GM23338 (cell line): Measurements from ENCODE around the gene KCNK3. TPM values are rescaled to one million over a fixed set of nuclear protein-coding genes. Genes with fewer than 3 reads are reported as not detected.

Experiments used
- ATAC-seq: fragments of 200-7000 bp; cut with Tn5 transposase; 3 replicates; pipeline ENCODE4 v1.9.1; 2020
- DNase-seq: peaks from one replicate; pipeline ENCODE4 v3.0.0-alpha.2; 2015; ENCODE audit warnings: low spot score
- H2AFZ ChIP-seq: fragments of 200-600 bp; sonication (generic); 2 replicates; pipeline ENCODE4 v1.8.0; 2016; ENCODE audit warnings: antibody characterized with exemption, mild to moderate bottlenecking, moderate library complexity
- H3F3A ChIP-seq: fragments of 200-600 bp; sonication (generic); replicated peaks from 2 replicates; pipeline ENCODE4 v1.8.0; 2017; ENCODE audit warnings: antibody characterized with exemption, mixed run types, low read depth
- H3K27ac ChIP-seq: fragments of 200-600 bp; sonication (generic); 2 replicates; pipeline ENCODE4 v1.6.1; 2016; ENCODE audit warnings: low read depth
- H3K27me3 ChIP-seq: fragments of 200-600 bp; sonication (generic); 2 replicates; pipeline ENCODE4 v1.8.0; 2016; ENCODE audit warnings: mild to moderate bottlenecking, mixed run types, moderate library complexity; ENCODE audit not compliant: insufficient read depth
- H3K36me3 ChIP-seq: fragments of 200-600 bp; sonication (generic); 2 replicates; pipeline ENCODE4 v1.8.0; 2016; ENCODE audit warnings: mild to moderate bottlenecking; ENCODE audit not compliant: insufficient read depth
- H3K4me1 ChIP-seq: fragments of 200-600 bp; sonication (generic); 2 replicates; pipeline ENCODE4 v1.8.0; 2016; ENCODE audit warnings: mild to moderate bottlenecking, moderate library complexity; ENCODE audit not compliant: insufficient read depth
- H3K4me2 ChIP-seq: fragments of 200-600 bp; sonication (generic); 2 replicates; pipeline ENCODE4 v1.7.1; 2017; ENCODE audit warnings: mixed run types
- H3K4me3 ChIP-seq: fragments of 200-600 bp; sonication (generic); 2 replicates; pipeline ENCODE4 v1.6.1; 2016; ENCODE audit warnings: mixed run types
- H3K79me2 ChIP-seq: fragments of 200-600 bp; sonication (generic); replicated peaks from 2 replicates; pipeline ENCODE4 v1.8.0; 2017; ENCODE audit warnings: mild to moderate bottlenecking; ENCODE audit not compliant: insufficient read depth
- H3K9me2 ChIP-seq: fragments of 200-600 bp; sonication (generic); 2 replicates; pipeline ENCODE4 v1.8.0; 2017; ENCODE audit not compliant: insufficient read depth
- H4K20me1 ChIP-seq: fragments of 200-600 bp; sonication (generic); replicated peaks from 2 replicates; pipeline ENCODE4 v1.8.0; 2017; ENCODE audit warnings: mild to moderate bottlenecking; ENCODE audit not compliant: insufficient read depth
- H3K27ac Mint-ChIP-seq: 2 replicates; pipeline ENCODE4 v1.8.0; 2020; ENCODE audit warnings: inconsistent platforms, mild to moderate bottlenecking, moderate library complexity, mixed read lengths
- H3K27me3 Mint-ChIP-seq: 3 replicates; pipeline ENCODE4 v1.8.0; 2022; ENCODE audit warnings: low read depth, mild to moderate bottlenecking, moderate library complexity, mixed read lengths, inconsistent platforms; ENCODE audit not compliant: insufficient read depth, poor library complexity
- H3K36me3 Mint-ChIP-seq: 3 replicates; pipeline ENCODE4 v1.8.0; 2021; ENCODE audit warnings: low read depth, mild to moderate bottlenecking, inconsistent platforms, moderate library complexity, mixed read lengths
- H3K4me1 Mint-ChIP-seq: 3 replicates; pipeline ENCODE4 v1.8.0; 2020; ENCODE audit warnings: mild to moderate bottlenecking, inconsistent platforms, mixed read lengths
- H3K4me3 Mint-ChIP-seq: 3 replicates; pipeline ENCODE4 v1.8.0; 2021; ENCODE audit warnings: moderate library complexity, mild to moderate bottlenecking, inconsistent platforms, mixed read lengths
- H3K9me3 Mint-ChIP-seq: 3 replicates; pipeline ENCODE4 v1.8.0; 2020; ENCODE audit warnings: moderate library complexity, mild to moderate bottlenecking, inconsistent platforms, mixed read lengths
- CREB1 ChIP-seq: fragments of 250-450 bp; sonication (Bioruptor Pico); IDR thresholded peaks from 2 replicates; pipeline ENCODE4 v1.5.0; 2020; ENCODE audit warnings: low read depth, mild to moderate bottlenecking, moderate library complexity
- EZH2 ChIP-seq: fragments of 200-600 bp; sonication (generic); IDR thresholded peaks from one replicate; pipeline ENCODE4 v1.8.0; 2017; ENCODE audit warnings: antibody characterized with exemption, mild to moderate bottlenecking, low read depth; ENCODE audit not compliant: unreplicated experiment
- EZH2phosphoT487 ChIP-seq: fragments of 200-600 bp; sonication (generic); IDR thresholded peaks from one replicate; pipeline ENCODE4 v1.8.1; 2018; ENCODE audit warnings: antibody characterized with exemption; ENCODE audit not compliant: unreplicated experiment
- NANOG ChIP-seq: IDR thresholded peaks from 2 replicates; pipeline ENCODE4 v1.6.1; 2016; ENCODE audit warnings: antibody characterized with exemption, borderline replicate concordance
- POLR2AphosphoS5 ChIP-seq: IDR thresholded peaks from 2 replicates; pipeline ENCODE4 v1.6.1; 2016; ENCODE audit warnings: antibody characterized with exemption, low read depth
- ZNF114 ChIP-seq: fragments of 250-450 bp; sonication (Bioruptor Pico); IDR thresholded peaks from 2 replicates; pipeline ENCODE4 v1.5.0; 2020; ENCODE audit warnings: mild to moderate bottlenecking, moderate library complexity
- ZNF331 ChIP-seq: fragments of 250-450 bp; sonication (Bioruptor Pico); IDR thresholded peaks from 2 replicates; pipeline ENCODE4 v1.5.0; 2020; ENCODE audit warnings: low read depth, mild to moderate bottlenecking, moderate library complexity
- polyA plus RNA-seq: library from polyadenylated mRNA; unstranded; fragments of >200 nt; fragmentation: Nextera tagmentation; extraction: Ambion mirVana; gene quantifications from 2 replicates; pipeline ENCODE4 v1.2.1, GENCODE V29; 2016
- total RNA-seq: library from RNA; depleted of rRNA; stranded (reverse); fragments of >200 nt; shearing (Covaris generic); gene quantifications from 2 replicates; pipeline ENCODE4 v1.2.3, GENCODE V29; 2014
- TF ChIP-seq, protein P1 (sequence below), 2 experiments: fragments of 200-600 bp in 1 of 2; sonication (generic) in 1 of 2; conservative IDR thresholded peaks; 2 replicates each; pipeline versions ENCODE4 v1.5.1 to v1.6.1; 2016 to 2017; ENCODE audit warnings: antibody characterized with exemption in 2 of 2, low read depth in 2 of 2, mild to moderate bottlenecking in 2 of 2, moderate library complexity in 1 of 2
- TF ChIP-seq, protein P2 (sequence below): IDR thresholded peaks from 2 replicates; pipeline ENCODE4 v1.6.1; 2016; ENCODE audit warnings: antibody characterized with exemption
- TF ChIP-seq, protein P3 (sequence below): IDR thresholded peaks from one replicate; pipeline ENCODE4 v1.6.1; 2018; ENCODE audit warnings: antibody characterized with exemption; ENCODE audit not compliant: unreplicated experiment

The KCNK3 gene
- total and polyA plus RNA-seq, 2 experiments from 2014 or later: not detected

DNA sequence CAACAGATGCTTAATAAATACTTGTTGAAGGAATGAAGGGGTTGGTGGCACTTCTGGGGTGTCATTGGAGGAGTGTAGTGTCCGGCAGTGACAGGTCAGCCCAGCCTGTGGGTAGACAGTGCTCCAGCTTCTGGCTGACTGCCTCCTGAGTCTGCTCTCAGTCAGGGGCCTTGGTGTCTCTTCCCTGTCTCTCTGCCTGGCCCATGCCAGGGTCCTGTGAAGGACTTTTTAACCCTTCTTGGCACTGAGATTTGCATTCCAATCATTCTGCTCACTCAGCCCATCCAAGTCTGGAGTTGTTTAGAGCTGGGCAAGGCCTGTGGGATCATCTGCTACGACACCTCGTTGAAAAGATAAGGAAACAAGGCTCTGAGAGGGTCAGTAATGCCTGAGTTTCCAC is 1.4 kb upstream of the KCNK3 start:
- Histone ChIP-seq H3K27ac (no peak overlapping the region), H3K4me2 (no peak overlapping the region), H3K27me3 (peaks cover 41% of the 10 kb centered on the region), H3F3A (peaks cover 6% of the 10 kb centered on the region; the same call in 1 of the 2 replicates), H3K79me2 (no peaks in the 10 kb centered on the region), H4K20me1 (peaks cover 2% of the 10 kb centered on the region), H3K4me1 (no peaks in the 10 kb centered on the region), H3K9me2 (no peaks in the 10 kb centered on the region), H3K36me3 (no peaks in the 10 kb centered on the region), H3K4me3 (no peak overlapping the region), H2AFZ (no peak overlapping the region)
- DNase-seq (no peak), ATAC-seq (no peak)
- H3K27me3 Mint-ChIP-seq: peaks cover 43% of the 10 kb centered on the region
- no peak overlapping the region for H3K27ac Mint-ChIP-seq
- no peak for TF ChIP-seq ZNF114 (CRISPR knock-in tag)
- no peak overlapping the region for H3K4me3 Mint-ChIP-seq
- no peaks in the 10 kb centered on the region; the same call in 2 of the 3 replicates for H3K36me3 Mint-ChIP-seq
- peaks cover 19% of the 10 kb centered on the region for H3K4me1 Mint-ChIP-seq
- no peaks in the 10 kb centered on the region; the same call in 2 of the 3 replicates for H3K9me3 Mint-ChIP-seq

DNA sequence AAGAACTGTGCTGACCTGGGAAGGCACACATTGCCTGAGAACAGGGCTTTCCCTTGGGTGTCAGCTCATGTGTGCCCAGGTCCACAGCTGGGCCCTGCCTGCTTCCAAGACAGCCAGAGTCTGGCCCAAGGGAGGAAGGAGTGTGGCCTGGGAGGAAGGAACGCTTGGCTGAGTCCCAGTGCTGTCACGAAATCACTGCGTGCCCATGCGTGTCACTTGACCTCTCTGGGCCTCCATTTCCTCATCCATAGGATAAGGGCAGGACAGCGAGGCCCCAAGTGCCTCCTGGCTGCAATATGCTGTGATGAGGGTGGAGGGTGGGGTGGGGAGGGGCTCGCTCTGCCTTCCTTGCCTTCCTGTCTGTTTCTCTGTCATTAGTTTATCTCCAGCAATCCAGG is 642 bp upstream of the KCNK3 start:
- ATAC-seq (no peak; the same call in 2 of the 3 replicates), DNase-seq (no peak)
- Mint-ChIP-seq H3K27me3 (peaks cover 48% of the 10 kb centered on the region), H3K4me3 (peak overlapping the region; percentile 66), H3K4me1 (peaks cover 12% of the 10 kb centered on the region), H3K27ac (no peak overlapping the region), H3K36me3 (no peaks in the 10 kb centered on the region; the same call in 2 of the 3 replicates), H3K9me3 (no peaks in the 10 kb centered on the region; the same call in 2 of the 3 replicates)
- Histone ChIP-seq H3K4me1 (no peaks in the 10 kb centered on the region), H4K20me1 (peaks cover 2% of the 10 kb centered on the region), H3F3A (peaks cover 6% of the 10 kb centered on the region; the same call in 1 of the 2 replicates), H3K4me2 (peak overlapping the region; percentile 84), H3K36me3 (no peaks in the 10 kb centered on the region), H3K4me3 (peak overlapping the region; percentile 60), H3K27me3 (peaks cover 46% of the 10 kb centered on the region), H2AFZ (peak overlapping the region; percentile 95), H3K27ac (no peak overlapping the region), H3K9me2 (no peaks in the 10 kb centered on the region), H3K79me2 (no peaks in the 10 kb centered on the region)
- TF ChIP-seq, protein P1, sequence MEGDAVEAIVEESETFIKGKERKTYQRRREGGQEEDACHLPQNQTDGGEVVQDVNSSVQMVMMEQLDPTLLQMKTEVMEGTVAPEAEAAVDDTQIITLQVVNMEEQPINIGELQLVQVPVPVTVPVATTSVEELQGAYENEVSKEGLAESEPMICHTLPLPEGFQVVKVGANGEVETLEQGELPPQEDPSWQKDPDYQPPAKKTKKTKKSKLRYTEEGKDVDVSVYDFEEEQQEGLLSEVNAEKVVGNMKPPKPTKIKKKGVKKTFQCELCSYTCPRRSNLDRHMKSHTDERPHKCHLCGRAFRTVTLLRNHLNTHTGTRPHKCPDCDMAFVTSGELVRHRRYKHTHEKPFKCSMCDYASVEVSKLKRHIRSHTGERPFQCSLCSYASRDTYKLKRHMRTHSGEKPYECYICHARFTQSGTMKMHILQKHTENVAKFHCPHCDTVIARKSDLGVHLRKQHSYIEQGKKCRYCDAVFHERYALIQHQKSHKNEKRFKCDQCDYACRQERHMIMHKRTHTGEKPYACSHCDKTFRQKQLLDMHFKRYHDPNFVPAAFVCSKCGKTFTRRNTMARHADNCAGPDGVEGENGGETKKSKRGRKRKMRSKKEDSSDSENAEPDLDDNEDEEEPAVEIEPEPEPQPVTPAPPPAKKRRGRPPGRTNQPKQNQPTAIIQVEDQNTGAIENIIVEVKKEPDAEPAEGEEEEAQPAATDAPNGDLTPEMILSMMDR (conservative IDR thresholded peaks at IDR 0.05; ENCODE audit: low read depth in 2 of 2): no peak
- TF ChIP-seq EZH2phosphoT487 (no peak), ZNF331 (CRISPR knock-in tag) (no peak), ZNF114 (CRISPR knock-in tag) (no peak), EZH2 (no peak), NANOG (no peak), POLR2AphosphoS5 (no peak), CREB1 (CRISPR knock-in tag) (no peak)
- TF ChIP-seq, protein P2, sequence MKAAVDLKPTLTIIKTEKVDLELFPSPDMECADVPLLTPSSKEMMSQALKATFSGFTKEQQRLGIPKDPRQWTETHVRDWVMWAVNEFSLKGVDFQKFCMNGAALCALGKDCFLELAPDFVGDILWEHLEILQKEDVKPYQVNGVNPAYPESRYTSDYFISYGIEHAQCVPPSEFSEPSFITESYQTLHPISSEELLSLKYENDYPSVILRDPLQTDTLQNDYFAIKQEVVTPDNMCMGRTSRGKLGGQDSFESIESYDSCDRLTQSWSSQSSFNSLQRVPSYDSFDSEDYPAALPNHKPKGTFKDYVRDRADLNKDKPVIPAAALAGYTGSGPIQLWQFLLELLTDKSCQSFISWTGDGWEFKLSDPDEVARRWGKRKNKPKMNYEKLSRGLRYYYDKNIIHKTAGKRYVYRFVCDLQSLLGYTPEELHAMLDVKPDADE: no peak
- TF ChIP-seq, protein P3, sequence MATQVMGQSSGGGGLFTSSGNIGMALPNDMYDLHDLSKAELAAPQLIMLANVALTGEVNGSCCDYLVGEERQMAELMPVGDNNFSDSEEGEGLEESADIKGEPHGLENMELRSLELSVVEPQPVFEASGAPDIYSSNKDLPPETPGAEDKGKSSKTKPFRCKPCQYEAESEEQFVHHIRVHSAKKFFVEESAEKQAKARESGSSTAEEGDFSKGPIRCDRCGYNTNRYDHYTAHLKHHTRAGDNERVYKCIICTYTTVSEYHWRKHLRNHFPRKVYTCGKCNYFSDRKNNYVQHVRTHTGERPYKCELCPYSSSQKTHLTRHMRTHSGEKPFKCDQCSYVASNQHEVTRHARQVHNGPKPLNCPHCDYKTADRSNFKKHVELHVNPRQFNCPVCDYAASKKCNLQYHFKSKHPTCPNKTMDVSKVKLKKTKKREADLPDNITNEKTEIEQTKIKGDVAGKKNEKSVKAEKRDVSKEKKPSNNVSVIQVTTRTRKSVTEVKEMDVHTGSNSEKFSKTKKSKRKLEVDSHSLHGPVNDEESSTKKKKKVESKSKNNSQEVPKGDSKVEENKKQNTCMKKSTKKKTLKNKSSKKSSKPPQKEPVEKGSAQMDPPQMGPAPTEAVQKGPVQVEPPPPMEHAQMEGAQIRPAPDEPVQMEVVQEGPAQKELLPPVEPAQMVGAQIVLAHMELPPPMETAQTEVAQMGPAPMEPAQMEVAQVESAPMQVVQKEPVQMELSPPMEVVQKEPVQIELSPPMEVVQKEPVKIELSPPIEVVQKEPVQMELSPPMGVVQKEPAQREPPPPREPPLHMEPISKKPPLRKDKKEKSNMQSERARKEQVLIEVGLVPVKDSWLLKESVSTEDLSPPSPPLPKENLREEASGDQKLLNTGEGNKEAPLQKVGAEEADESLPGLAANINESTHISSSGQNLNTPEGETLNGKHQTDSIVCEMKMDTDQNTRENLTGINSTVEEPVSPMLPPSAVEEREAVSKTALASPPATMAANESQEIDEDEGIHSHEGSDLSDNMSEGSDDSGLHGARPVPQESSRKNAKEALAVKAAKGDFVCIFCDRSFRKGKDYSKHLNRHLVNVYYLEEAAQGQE: no peak
